Spleen (tissue), 11 donors: ENCODE data around the gene PLA2G6. TPM values are rescaled to one million over a fixed set of nuclear protein-coding genes. Genes with fewer than 3 reads are reported as not detected.

Experiments used
- DNase-seq: peaks from one replicate; pipeline ENCODE4 v3.0.0-alpha.2; 2020
- H3K27ac ChIP-seq, 8 donors: fragments of 200-600 bp; sonication (generic) in 7 of 8; 1 replicate in 4 of 8; 2 replicates in 4 of 8; pipeline versions ENCODE4 v1.5.0 to v1.8.0; 2016 to 2021; ENCODE audit warnings: inconsistent platforms in 4 of 8, mild to moderate bottlenecking in 4 of 8, moderate library complexity in 1 of 8
- H3K27me3 ChIP-seq, 7 donors: fragments of 200-600 bp; sonication (generic) in 6 of 7; replicated peaks in 1 of 7; 1 replicate in 4 of 7; 2 replicates in 3 of 7; pipeline versions ENCODE4 v1.5.0 to v1.8.0; 2016 to 2021; ENCODE audit warnings: inconsistent platforms in 3 of 7, mild to moderate bottlenecking in 1 of 7
- H3K36me3 ChIP-seq, 6 donors: fragments of 200-600 bp; sonication (generic) in 5 of 6; 1 replicate in 4 of 6; 2 replicates in 2 of 6; pipeline versions ENCODE4 v1.5.0 to v1.8.0; 2016 to 2021; ENCODE audit warnings: inconsistent platforms in 2 of 6
- H3K4me1 ChIP-seq, 6 donors: fragments of 200-600 bp; sonication (generic) in 5 of 6; 1 replicate in 3 of 6; 2 replicates in 3 of 6; pipeline versions ENCODE4 v1.5.0 to v1.8.0; 2016 to 2021; ENCODE audit warnings: inconsistent platforms in 3 of 6
- H3K4me3 ChIP-seq, 8 donors: fragments of 200-600 bp; sonication (generic) in 7 of 8; 1 replicate in 4 of 8; 2 replicates in 4 of 8; pipeline versions ENCODE4 v1.5.0 to v1.8.0; 2016 to 2021; ENCODE audit warnings: inconsistent platforms in 4 of 8, mild to moderate bottlenecking in 4 of 8, moderate library complexity in 2 of 8
- H3K9me3 ChIP-seq, 8 donors: fragments of 200-600 bp; sonication (generic) in 7 of 8; 1 replicate in 4 of 8; 2 replicates in 4 of 8; pipeline versions ENCODE4 v1.5.0 to v1.8.0; 2016 to 2021; ENCODE audit warnings: inconsistent platforms in 4 of 8
- POLR2A ChIP-seq, 3 donors: fragments of 450-650 bp; IDR thresholded peaks; one replicate each; pipeline ENCODE4 v1.5.1; 2017; ENCODE audit warnings: antibody characterized with exemption in 3 of 3, mild to moderate bottlenecking in 1 of 3
- POLR2AphosphoS5 ChIP-seq, 3 donors: sonication (generic); formaldehyde crosslinking; IDR thresholded peaks; one replicate each; pipeline ENCODE4 v1.5.1; 2017; ENCODE audit warnings: antibody characterized with exemption in 3 of 3
- WGBS, 5 donors: extraction: QIAGEN DNeasy Blood & Tissue Kit in 3 of 5; methylation state at CpG; one replicate each; pipeline versions ENCODE4 v1.1.5 to v1.1.7; 2013 to 2018; 5-methylcytosine and 5-hydroxymethylcytosine counted together
- intact Hi-C: fragments of 100-400 bp; cut with DNase I; formaldehyde crosslinking; loops from one replicate; pipeline ENCODE4 v1.15.0; 2023; ENCODE audit warnings: low total_unique reads
- polyA plus RNA-seq, 3 donors: library from polyadenylated mRNA; stranded (reverse); fragments of 200-250 nt; gene quantifications; one replicate each; pipeline ENCODE4 v1.2.1, GENCODE V29; 2013
- total RNA-seq, 7 donors: library from RNA; depleted of rRNA in 3 of 7; stranded (reverse); fragments of >200 nt in 3 of 7; fragmentation: NEBNext Ultra II Directional in 4 of 7; extraction: Animal tissue kit (Norgen Biotek cat#: 25700) in 4 of 7; gene quantifications; one replicate each; pipeline versions ENCODE4 v1.1.0 to v1.2.1, GENCODE V29; 2016 to 2021
- TF ChIP-seq, protein P1 (sequence below), 11 experiments: fragments of 200-600 bp in 7 of 11; fragments of 450-650 bp in 4 of 11; sonication (generic) in 4 of 11; IDR thresholded peaks in 8 of 11; conservative IDR thresholded peaks in 3 of 11; 1 replicate in 7 of 11; 2 replicates in 4 of 11; pipeline versions ENCODE4 v1.4.0 to v1.8.0; 2016 to 2021; ENCODE audit warnings: antibody characterized with exemption in 11 of 11, inconsistent platforms in 4 of 11, mild to moderate bottlenecking in 1 of 11
- donor health status: healthy with polysubstance abuse.
- donor health status: DM: no; HTN: no; CAD: no; lungs with moderate emphysema.
- donor health status: DM: no; HTN: no; CAD: no.
- donor health status: Bipolar disorder and iron deficiency.
- donor health status: healthy.
- donor health status: DM: no; HTN: no; CAD: no.
- donor health status: DM: yes; HTN: yes; CAD: no.

Gene PLA2G6
- total and polyA plus RNA-seq, 10 donors, result 18.1 to 60.9 (median 55.8) TPM

- no peak for DNase-seq
- intact Hi-C loops, result no loop called here
- H3K9me3 ChIP-seq, result no peaks in the 10 kb centered on the region
- no peak overlapping the region for H3K4me3 ChIP-seq
- 89 to 95% (median 93%) methylated on average over 10 to 22 of the region's 22 CpGs for WGBS, 5 donors
- no peaks in the 10 kb centered on the region for H3K4me1 ChIP-seq
- TF ChIP-seq, protein P1, sequence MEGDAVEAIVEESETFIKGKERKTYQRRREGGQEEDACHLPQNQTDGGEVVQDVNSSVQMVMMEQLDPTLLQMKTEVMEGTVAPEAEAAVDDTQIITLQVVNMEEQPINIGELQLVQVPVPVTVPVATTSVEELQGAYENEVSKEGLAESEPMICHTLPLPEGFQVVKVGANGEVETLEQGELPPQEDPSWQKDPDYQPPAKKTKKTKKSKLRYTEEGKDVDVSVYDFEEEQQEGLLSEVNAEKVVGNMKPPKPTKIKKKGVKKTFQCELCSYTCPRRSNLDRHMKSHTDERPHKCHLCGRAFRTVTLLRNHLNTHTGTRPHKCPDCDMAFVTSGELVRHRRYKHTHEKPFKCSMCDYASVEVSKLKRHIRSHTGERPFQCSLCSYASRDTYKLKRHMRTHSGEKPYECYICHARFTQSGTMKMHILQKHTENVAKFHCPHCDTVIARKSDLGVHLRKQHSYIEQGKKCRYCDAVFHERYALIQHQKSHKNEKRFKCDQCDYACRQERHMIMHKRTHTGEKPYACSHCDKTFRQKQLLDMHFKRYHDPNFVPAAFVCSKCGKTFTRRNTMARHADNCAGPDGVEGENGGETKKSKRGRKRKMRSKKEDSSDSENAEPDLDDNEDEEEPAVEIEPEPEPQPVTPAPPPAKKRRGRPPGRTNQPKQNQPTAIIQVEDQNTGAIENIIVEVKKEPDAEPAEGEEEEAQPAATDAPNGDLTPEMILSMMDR (IDR thresholded peaks at IDR 0.05 in 8 of 11, conservative IDR thresholded peaks at IDR 0.05 in 3 of 11), result no peak
- TF ChIP-seq POLR2A (IDR thresholded peaks at IDR 0.05) (no peak), POLR2AphosphoS5 (IDR thresholded peaks at IDR 0.05) (no peak)
- peaks cover 0 to 97% (median 71%) of the 10 kb centered on the region in 6 donors for H3K36me3 ChIP-seq
- H3K27ac ChIP-seq, result no peak overlapping the region
- H3K27me3 ChIP-seq, result no peaks in the 10 kb centered on the region
These were observed 110.0 kb downstream of the PLA2G6 start for GRCh38 chr22:38071421-38072321.

DNA sequence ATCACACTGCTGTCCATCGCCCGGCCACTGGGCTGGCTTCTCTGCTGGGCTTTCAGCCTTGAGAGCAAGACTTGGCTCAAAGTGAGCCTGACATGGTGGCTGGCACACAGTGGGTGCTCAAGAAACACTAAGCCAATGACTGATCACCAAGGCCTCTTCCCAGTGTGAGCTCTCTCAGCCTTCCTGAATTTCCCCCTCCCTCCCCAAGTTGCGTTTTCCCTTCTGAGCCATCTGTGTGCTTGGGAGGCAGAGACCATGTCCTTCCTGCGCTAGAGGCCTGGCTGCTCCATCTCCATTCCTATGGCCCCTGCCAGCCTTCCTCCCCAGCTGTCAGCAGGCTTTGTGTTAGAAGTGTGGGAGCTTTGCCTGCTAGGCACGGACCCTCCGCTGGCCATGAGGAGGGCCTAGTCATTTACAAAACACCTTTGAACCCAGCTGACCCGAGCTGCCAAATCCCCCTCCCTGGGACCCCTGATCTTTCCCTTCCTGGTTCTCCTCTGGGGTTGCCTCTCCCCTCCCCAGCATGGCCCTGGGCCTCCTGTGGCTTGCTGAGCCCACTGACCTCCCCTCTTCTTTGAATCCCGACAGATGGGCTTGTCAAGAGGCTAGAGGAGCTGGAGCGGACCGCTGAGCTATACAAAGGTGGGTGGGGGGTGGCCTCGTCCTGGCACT lies 111.2 kb downstream of the PLA2G6 start:
- intact Hi-C loops, result no loop called here
- 86 to 95% (median 92%) methylated on average over 11 of the region's 11 CpGs for WGBS, 5 donors
- Histone ChIP-seq H3K4me1 (no peaks in the 10 kb centered on the region), H3K27me3 (no peaks in the 10 kb centered on the region), H3K36me3 (peaks cover 0 to 100% (median 84%) of the 10 kb centered on the region in 6 donors), H3K27ac (peak overlapping the region in 1 of 8 donors; percentile 8), H3K9me3 (no peaks in the 10 kb centered on the region), H3K4me3 (no peak overlapping the region)
- TF ChIP-seq POLR2AphosphoS5 (IDR thresholded peaks at IDR 0.05), result no peak
- TF ChIP-seq POLR2A (IDR thresholded peaks at IDR 0.05), result no peak
- TF ChIP-seq, protein P1 (IDR thresholded peaks at IDR 0.05 in 8 of 11, conservative IDR thresholded peaks at IDR 0.05 in 3 of 11), result no peak
- DNase-seq, result no peak

DNA sequence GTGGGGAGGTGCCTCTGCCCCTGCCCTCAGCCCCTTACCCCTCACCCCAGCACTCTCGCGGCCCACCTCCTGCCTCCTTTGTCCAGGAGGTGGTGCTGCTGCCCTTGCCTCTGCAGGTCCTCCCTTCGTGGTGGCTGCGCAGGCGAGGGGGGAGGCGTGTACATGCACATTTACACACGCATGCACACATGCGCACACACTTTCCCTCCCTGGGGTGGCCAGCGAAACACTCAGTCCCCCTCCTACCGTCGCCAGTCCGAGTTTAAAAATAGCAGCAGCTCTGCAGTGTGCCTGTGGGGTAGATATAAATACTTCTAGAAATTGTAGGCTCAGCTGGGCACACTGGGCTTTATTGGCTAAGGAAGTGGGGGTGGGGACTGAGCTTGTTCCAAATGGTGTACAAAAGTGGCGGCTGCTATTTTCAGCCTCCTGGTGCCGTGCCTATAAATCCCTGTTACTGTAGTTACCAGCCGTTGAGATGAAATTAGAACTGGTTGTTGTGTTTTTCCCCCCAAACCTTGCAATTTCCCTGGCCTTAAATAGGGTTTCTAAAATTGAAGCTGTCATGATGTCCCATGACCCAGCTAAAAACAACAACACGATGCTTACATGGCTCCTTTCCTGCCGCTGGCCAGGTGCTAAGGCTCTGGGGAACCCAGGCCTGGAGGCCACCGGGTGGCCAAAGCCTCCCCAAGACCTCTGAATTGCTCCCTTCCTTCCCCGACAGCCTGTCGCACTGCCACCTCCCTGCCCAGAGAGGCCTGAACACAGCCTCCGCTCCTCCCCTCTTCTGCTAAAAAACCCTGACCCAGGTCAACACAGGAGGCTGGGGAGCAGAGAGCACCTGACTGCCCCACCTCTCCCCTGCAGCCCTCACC lies 112.0 kb downstream of the PLA2G6 start:
- no peaks in the 10 kb centered on the region for H3K4me1 ChIP-seq
- DNase-seq, result no peak
- H3K9me3 ChIP-seq, result no peaks in the 10 kb centered on the region
- no peaks in the 10 kb centered on the region for H3K27me3 ChIP-seq
- H3K36me3 ChIP-seq, result peaks cover 0 to 100% (median 90%) of the 10 kb centered on the region in 6 donors
- peak overlapping the region in 1 of 8 donors; percentile 8 for H3K27ac ChIP-seq
- intact Hi-C loops, result loop anchor here (10.0 kb wide), 1 partner anchor 165 kb away; no protein-coding TSS in a partner anchor
- WGBS, 5 donors, result 75 to 84% (median 79%) methylated on average over 20 to 21 of the region's 21 CpGs
- no peak overlapping the region for H3K4me3 ChIP-seq
- TF ChIP-seq, protein P1 (IDR thresholded peaks at IDR 0.05 in 8 of 11, conservative IDR thresholded peaks at IDR 0.05 in 3 of 11), result peak in 5 of 11 experiments; percentile 6 to 38 (median 30)
- TF ChIP-seq POLR2AphosphoS5 (IDR thresholded peaks at IDR 0.05) (peak in 2 of 3 donors; percentile 34 to 44), POLR2A (IDR thresholded peaks at IDR 0.05) (no peak)
